Tibial nerve (tissue), 4 donors: ENCODE measurements around the gene GGACT. TPM values are rescaled to one million over a fixed set of nuclear protein-coding genes. Genes with fewer than 3 reads are reported as not detected.
"Not testable (repeated sequence)": the region's sequence is repeated elsewhere in the genome, so short reads cannot be mapped to it uniquely, and the experiment has no call there.

Source experiments
- DNase-seq, 2 donors: peaks; one replicate each; pipeline ENCODE4 v3.0.0-alpha.2; 2019; ENCODE audit warnings: low spot score in 2 of 2
- H3K27ac ChIP-seq, 4 donors: fragments of 200-600 bp; sonication (generic) in 3 of 4; one replicate each; pipeline ENCODE4 v1.5.1; 2017 to 2019; ENCODE audit warnings: mild to moderate bottlenecking in 1 of 4
- H3K27me3 ChIP-seq, 2 donors: fragments of 200-600 bp; sonication (generic) in 1 of 2; one replicate each; pipeline versions ENCODE4 v1.5.1 to v1.6.0; 2017 to 2019
- H3K36me3 ChIP-seq, 3 donors: fragments of 200-600 bp; sonication (generic); one replicate each; pipeline ENCODE4 v1.5.1; 2018 to 2019
- H3K4me1 ChIP-seq, 4 donors: fragments of 200-600 bp; sonication (generic) in 3 of 4; one replicate each; pipeline ENCODE4 v1.5.1; 2017 to 2019
- H3K4me3 ChIP-seq, 4 donors: fragments of 200-600 bp; sonication (generic) in 3 of 4; one replicate each; pipeline ENCODE4 v1.5.1; 2017 to 2019; ENCODE audit warnings: mild to moderate bottlenecking in 1 of 4, moderate library complexity in 1 of 4
- H3K9me3 ChIP-seq, 4 donors: fragments of 200-600 bp; sonication (generic) in 3 of 4; one replicate each; pipeline ENCODE4 v1.5.1; 2017 to 2019
- EP300 ChIP-seq, 2 donors: sonication (generic); formaldehyde crosslinking; IDR thresholded peaks; one replicate each; pipeline ENCODE4 v1.6.1; 2017; ENCODE audit warnings: antibody characterized with exemption in 2 of 2, mild to moderate bottlenecking in 1 of 2
- POLR2A ChIP-seq, 2 donors: fragments of 450-650 bp; IDR thresholded peaks; one replicate each; pipeline ENCODE4 v1.6.1; 2017; ENCODE audit warnings: antibody characterized with exemption in 2 of 2, mild to moderate bottlenecking in 2 of 2, moderate library complexity in 2 of 2
- WGBS, 2 donors: methylation state at CpG; one replicate each; pipeline ENCODE4 v1.1.5; 2018; 5-methylcytosine and 5-hydroxymethylcytosine counted together
- total RNA-seq, 4 donors: library from RNA; depleted of rRNA; stranded (reverse); fragments of >200 nt; gene quantifications; one replicate each; pipeline ENCODE4 v1.1.0, GENCODE V29; 2016
- TF ChIP-seq, protein P1 (sequence below), 5 experiments: fragments of 200-600 bp in 3 of 5; fragments of 450-650 bp in 2 of 5; sonication (generic) in 3 of 5; IDR thresholded peaks; one replicate each; pipeline ENCODE4 v1.5.1; 2016 to 2019; ENCODE audit warnings: antibody characterized with exemption in 5 of 5, mild to moderate bottlenecking in 3 of 5, moderate library complexity in 2 of 5

Gene GGACT
- total RNA-seq, 4 donors from 2014 or later: 2.4 to 5.2 (median 3.9) TPM

DNA sequence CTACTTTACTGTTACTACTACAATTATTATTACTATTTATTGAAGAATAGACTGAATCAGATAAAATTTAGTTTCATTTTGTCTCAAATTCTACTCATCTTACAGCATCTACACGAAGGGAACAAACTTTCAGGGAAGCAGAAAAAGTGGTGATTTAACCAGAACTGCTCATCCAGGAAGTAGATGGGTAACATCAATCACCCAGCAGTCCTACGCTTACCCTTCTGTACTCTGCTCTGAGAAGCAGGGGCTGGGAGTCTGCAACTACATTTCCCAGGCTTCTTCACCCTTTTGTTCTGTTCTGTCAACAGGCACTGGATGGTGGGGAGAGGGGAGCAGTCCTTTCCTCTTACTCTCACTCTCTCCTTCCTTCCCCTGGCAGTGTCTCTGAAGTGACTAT lies 31.4 kb upstream of the GGACT start:
- Histone ChIP-seq H3K36me3 (peaks cover 0 to 41% (median 0%) of the 10 kb centered on the region in 3 donors), H3K27ac (no peak overlapping the region), H3K4me1 (no peaks in the 10 kb centered on the region), H3K4me3 (no peak overlapping the region), H3K27me3 (no peaks in the 10 kb centered on the region), H3K9me3 (no peaks in the 10 kb centered on the region)
- DNase-seq: no peak
- TF ChIP-seq EP300 (IDR thresholded peaks at IDR 0.05) (no peak), POLR2A (IDR thresholded peaks at IDR 0.05) (no peak)
- TF ChIP-seq, protein P1, sequence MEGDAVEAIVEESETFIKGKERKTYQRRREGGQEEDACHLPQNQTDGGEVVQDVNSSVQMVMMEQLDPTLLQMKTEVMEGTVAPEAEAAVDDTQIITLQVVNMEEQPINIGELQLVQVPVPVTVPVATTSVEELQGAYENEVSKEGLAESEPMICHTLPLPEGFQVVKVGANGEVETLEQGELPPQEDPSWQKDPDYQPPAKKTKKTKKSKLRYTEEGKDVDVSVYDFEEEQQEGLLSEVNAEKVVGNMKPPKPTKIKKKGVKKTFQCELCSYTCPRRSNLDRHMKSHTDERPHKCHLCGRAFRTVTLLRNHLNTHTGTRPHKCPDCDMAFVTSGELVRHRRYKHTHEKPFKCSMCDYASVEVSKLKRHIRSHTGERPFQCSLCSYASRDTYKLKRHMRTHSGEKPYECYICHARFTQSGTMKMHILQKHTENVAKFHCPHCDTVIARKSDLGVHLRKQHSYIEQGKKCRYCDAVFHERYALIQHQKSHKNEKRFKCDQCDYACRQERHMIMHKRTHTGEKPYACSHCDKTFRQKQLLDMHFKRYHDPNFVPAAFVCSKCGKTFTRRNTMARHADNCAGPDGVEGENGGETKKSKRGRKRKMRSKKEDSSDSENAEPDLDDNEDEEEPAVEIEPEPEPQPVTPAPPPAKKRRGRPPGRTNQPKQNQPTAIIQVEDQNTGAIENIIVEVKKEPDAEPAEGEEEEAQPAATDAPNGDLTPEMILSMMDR (IDR thresholded peaks at IDR 0.05): no peak
- 94 to 97% methylated on average over 2 of the region's 2 CpGs for WGBS, 2 donors

DNA sequence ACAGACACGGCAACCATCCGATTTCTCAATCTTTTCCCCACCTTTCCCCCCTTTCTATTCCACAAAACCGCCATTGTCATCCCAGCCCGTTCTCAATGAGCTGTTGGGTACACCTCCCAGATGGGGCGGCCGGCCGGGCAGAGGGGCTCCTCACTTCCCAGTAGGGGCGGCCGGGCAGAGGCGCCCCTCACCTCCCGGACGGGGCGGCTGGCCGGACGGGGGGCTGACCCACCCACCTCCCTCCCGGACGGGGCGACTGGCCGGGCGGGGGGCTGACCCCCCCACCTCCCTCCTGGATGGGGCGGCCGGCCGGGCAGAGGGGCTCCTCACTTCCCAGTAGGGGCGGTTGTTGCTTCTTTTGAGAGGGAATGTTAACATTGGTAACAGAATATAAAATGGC lies 30.3 kb upstream of the GGACT start:
- not testable (repeated sequence) for DNase-seq, H3K9me3 ChIP-seq, H3K27ac ChIP-seq, H3K4me3 ChIP-seq, H3K4me1 ChIP-seq, H3K27me3 ChIP-seq
- 94 to 98% methylated on average over 14 to 20 of the region's 24 CpGs for WGBS, 2 donors
- peaks cover 0 to 33% (median 0%) of the 10 kb centered on the region in 3 donors for H3K36me3 ChIP-seq

DNA sequence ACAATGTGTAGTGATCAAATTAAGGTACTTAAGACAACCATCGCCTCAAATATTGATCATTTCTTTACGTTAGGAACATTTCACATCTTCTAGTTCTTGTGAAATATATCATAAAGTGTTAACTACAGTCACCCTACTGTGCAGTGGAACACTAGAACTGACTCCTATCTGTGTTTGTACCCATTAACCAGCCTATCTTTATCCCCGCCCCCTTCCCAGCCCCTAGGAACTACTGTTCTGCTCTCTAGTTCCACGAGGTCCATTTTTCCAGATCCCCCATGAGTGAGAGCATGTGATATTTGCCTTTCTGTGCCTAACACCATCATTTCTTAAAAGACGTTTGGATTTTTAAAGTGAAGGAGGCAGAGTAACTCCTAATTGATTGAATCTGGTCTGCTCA lies 24.4 kb upstream of the GGACT start:
- no peaks in the 10 kb centered on the region for H3K9me3 ChIP-seq
- TF ChIP-seq EP300 (IDR thresholded peaks at IDR 0.05): no peak
- no peak for TF ChIP-seq POLR2A (IDR thresholded peaks at IDR 0.05)
- TF ChIP-seq, protein P1 (IDR thresholded peaks at IDR 0.05): no peak
- peaks cover 0 to 36% (median 0%) of the 10 kb centered on the region in 3 donors for H3K36me3 ChIP-seq
- WGBS, 2 donors: 85 to 90% methylated on average over 5 of the region's 5 CpGs
- H3K27ac ChIP-seq: no peak overlapping the region
- peaks cover 0 to 7% (median 0%) of the 10 kb centered on the region in 4 donors for H3K4me1 ChIP-seq
- no peak for DNase-seq
- H3K27me3 ChIP-seq: no peaks in the 10 kb centered on the region
- H3K4me3 ChIP-seq: no peak overlapping the region

DNA sequence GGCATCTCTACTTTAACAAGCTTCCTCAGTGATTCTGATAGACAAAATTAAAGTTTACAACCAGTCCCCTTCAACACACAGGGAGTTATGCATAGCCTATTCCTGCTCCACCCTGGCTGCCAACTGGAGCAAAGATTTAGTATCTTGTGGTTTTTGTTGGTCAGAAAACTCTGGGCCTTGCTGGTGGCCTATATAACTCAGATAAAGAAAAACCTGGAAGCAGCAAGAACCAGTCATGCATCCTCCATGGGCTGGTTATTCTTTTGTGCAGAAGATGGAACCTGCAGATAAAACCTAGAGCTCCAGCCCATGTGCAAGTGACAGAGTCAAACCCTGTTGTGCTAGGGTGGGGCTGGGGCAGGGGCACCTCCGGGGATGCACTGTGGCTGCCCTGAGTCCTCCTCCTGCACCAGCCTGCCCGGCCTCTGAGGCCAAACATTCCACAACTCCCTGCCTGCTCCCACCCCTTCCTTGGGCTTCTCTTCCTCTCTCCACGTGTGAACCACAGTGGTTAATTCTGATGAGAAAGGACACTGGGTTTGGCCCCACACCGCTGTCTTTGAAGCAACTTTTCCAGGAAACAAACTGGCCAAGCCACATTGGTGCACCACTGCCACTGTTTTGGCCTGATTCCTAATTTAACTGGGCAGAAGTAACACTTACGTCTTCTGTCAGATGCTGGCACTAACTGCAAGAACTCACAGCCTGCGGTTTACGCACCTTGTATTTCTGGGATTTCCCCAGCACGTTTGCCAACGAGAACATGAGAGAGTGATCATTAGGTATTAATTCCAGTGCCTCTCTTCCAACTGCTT lies 23.3 kb upstream of the GGACT start:
- H3K27ac ChIP-seq: no peak overlapping the region
- H3K4me1 ChIP-seq: peaks cover 0 to 7% (median 0%) of the 10 kb centered on the region in 4 donors
- H3K9me3 ChIP-seq: no peaks in the 10 kb centered on the region
- WGBS, 2 donors: 65 to 70% methylated on average over 9 of the region's 9 CpGs
- no peaks in the 10 kb centered on the region for H3K27me3 ChIP-seq
- H3K36me3 ChIP-seq: peaks cover 0 to 41% (median 0%) of the 10 kb centered on the region in 3 donors
- TF ChIP-seq POLR2A (IDR thresholded peaks at IDR 0.05) (no peak), EP300 (IDR thresholded peaks at IDR 0.05) (no peak)
- TF ChIP-seq, protein P1 (IDR thresholded peaks at IDR 0.05): no peak
- no peak for DNase-seq
- H3K4me3 ChIP-seq: no peak overlapping the region

DNA sequence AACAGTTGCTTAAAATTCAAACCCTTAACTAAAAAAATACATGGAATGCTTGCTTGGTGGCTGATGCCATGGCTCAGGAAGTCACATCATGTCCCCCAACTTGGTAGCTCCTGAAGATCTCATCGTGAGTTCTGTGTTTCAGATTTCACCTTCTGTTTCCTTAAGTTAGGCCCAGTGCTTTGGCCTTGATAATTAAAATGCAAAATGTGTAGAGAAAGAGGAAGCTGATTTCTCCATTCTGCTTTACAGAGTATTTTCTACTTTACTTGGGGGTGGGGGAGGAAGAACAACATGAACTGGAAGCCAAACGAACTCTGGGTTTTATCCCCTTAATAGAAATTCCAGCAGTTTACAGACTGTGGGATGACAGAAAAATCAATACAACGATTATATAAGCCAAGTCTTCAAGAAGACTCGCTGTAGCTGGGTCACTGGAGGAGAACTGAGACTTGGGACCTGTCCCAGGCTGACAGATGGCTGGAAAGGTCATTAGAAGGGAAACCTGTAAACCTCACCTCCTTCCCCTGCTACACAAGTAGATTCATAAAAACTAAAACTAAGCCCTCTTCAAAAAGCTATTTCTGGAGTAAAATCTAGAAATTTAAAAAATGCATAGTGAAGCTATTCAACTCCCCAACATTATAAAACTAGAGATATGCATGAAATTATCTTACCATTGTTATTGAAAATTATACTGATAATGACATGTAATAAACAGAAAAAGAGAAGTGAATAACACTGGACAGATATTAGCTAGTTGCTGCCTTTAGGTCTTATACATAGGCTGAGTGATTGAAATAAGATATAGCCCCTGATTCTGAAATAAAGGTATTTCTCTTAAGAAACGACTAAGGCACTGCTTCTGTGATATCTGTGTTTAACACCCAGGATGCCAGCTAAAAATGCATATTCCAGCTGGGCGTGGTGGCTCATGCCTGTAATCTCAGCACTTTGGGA lies 22.1 kb upstream of the GGACT start:
- DNase-seq: no peak
- Histone ChIP-seq H3K4me1 (peaks cover 0 to 7% (median 0%) of the 10 kb centered on the region in 4 donors), H3K4me3 (no peak overlapping the region), H3K36me3 (peaks cover 0 to 49% (median 0%) of the 10 kb centered on the region in 3 donors), H3K9me3 (no peaks in the 10 kb centered on the region), H3K27ac (no peak overlapping the region), H3K27me3 (no peaks in the 10 kb centered on the region)
- WGBS, 2 donors: 61 to 65% methylated on average over 6 of the region's 6 CpGs
- TF ChIP-seq EP300 (IDR thresholded peaks at IDR 0.05) (no peak), POLR2A (IDR thresholded peaks at IDR 0.05) (no peak)
- TF ChIP-seq, protein P1 (IDR thresholded peaks at IDR 0.05): no peak
